D721Med (cell line): Measurements from ENCODE around the gene NRXN2.

ENCODE experiments used
- DNase-seq: peaks from one replicate; pipeline ENCODE4 v3.0.0; 2011; ENCODE audit warnings: low spot score; ENCODE audit not compliant: insufficient read length
- FAIRE-seq: peaks from 2 replicates; lab custom pipeline; 2011; peaks lifted over from hg19 to GRCh38; lab: Jason Lieb, UNC
- CTCF ChIP-seq: IDR thresholded peaks from 2 replicates; pipeline ENCODE4 v1.5.1; 2012; ENCODE audit warnings: mild to moderate bottlenecking, control low read depth; ENCODE audit not compliant: insufficient read depth; ENCODE audit errors: missing control alignments

The NRXN2 gene

GRCh38 chr11:64714666-64715065 lies 8.3 kb downstream of the NRXN2 start:
- no peak for TF ChIP-seq CTCF
- no peak for DNase-seq
- no peak for FAIRE-seq

- no peak for TF ChIP-seq CTCF
- no peak for FAIRE-seq
- DNase-seq = no peak
Observed at GRCh38 chr11:64713781-64714363, 9.1 kb downstream of the NRXN2 start.

- FAIRE-seq = no peak
- DNase-seq = no peak
- TF ChIP-seq CTCF = no peak
Observed at GRCh38 chr11:64713016-64713707, 9.8 kb downstream of the NRXN2 start.

GRCh38 chr11:64712430-64713015 lies 10.5 kb downstream of the NRXN2 start:
- DNase-seq (no peak), FAIRE-seq (no peak)
- no peak for TF ChIP-seq CTCF

- FAIRE-seq = no peak
- TF ChIP-seq CTCF = no peak
- DNase-seq = no peak
Observed at GRCh38 chr11:64711956-64712362, 11.0 kb downstream of the NRXN2 start.

- TF ChIP-seq CTCF = no peak
- DNase-seq = no peak
- no peak for FAIRE-seq
Observed at GRCh38 chr11:64711138-64711955, 11.7 kb downstream of the NRXN2 start.
